Activated T-cell treated with anti-CD3 and anti-CD28 coated beads, Interleukin-2, amount 50 U/mL, for 72 hours (primary cell): ENCODE results near the gene BUD23. TPM values are rescaled to one million over a fixed set of nuclear protein-coding genes. Genes with fewer than 3 reads are reported as not detected.
"Not testable (repeated sequence)": the region's sequence is repeated elsewhere in the genome, so short reads cannot be mapped to it uniquely, and the experiment has no call there.

ENCODE experiments used
- ATAC-seq, 2 donors: fragments of 150-1000 bp; cut with Tn5 transposase; replicated peaks in 1 of 2; 2 replicates each; pipeline ENCODE4 v1.10.0; 2021; ENCODE audit warnings: moderate library complexity in 2 of 2, mild to moderate bottlenecking in 1 of 2
- DNase-seq, 2 donors: peaks; one replicate each; pipeline ENCODE4 v3.0.0; 2021 to 2022; ENCODE audit warnings: mixed read lengths in 1 of 2
- H3K27ac Mint-ChIP-seq: one replicate; pipeline ENCODE4 v1.8.0; 2022; ENCODE audit warnings: mild to moderate bottlenecking, moderate library complexity, mixed read lengths
- H3K27me3 Mint-ChIP-seq: one replicate; pipeline ENCODE4 v1.8.0; 2022; ENCODE audit warnings: low read depth, mixed read lengths
- H3K36me3 Mint-ChIP-seq, 2 donors: one replicate each; pipeline ENCODE4 v1.8.0; 2022; ENCODE audit warnings: mixed read lengths in 2 of 2, mild to moderate bottlenecking in 1 of 2; ENCODE audit not compliant: insufficient read depth in 2 of 2
- H3K4me1 Mint-ChIP-seq: one replicate; pipeline ENCODE4 v1.8.0; 2022; ENCODE audit warnings: low read depth, mixed read lengths
- H3K4me3 Mint-ChIP-seq, 2 donors: one replicate each; pipeline ENCODE4 v1.8.0; 2022; ENCODE audit warnings: mild to moderate bottlenecking in 2 of 2, mixed read lengths in 2 of 2, moderate library complexity in 2 of 2
- H3K9me3 Mint-ChIP-seq, 2 donors: one replicate each; pipeline ENCODE4 v1.8.0; 2022; ENCODE audit warnings: mixed read lengths in 2 of 2
- total RNA-seq, 2 donors: library from RNA; stranded (reverse); gene quantifications; one replicate each; pipeline ENCODE4 v1.2.3, GENCODE V29; 2022

BUD23 gene
- total RNA-seq, 2 donors from 2014 or later: 87.0 to 90.9 TPM

- ATAC-seq (no peak), DNase-seq (no peak)
- peaks cover 4% of the 10 kb centered on the region for H3K4me1 Mint-ChIP-seq
- H3K9me3 Mint-ChIP-seq: no peaks in the 10 kb centered on the region
- H3K27me3 Mint-ChIP-seq: peaks cover 23% of the 10 kb centered on the region
- no peaks in the 10 kb centered on the region for H3K36me3 Mint-ChIP-seq
- no peak overlapping the region for H3K27ac Mint-ChIP-seq
- H3K4me3 Mint-ChIP-seq: no peak overlapping the region
These were observed 11.4 kb upstream of the BUD23 start for GRCh38 chr7:73671857-73672445.

GRCh38 chr7:73674468-73675124, 8.8 kb upstream of the BUD23 start:
- no peaks in the 10 kb centered on the region for H3K9me3 Mint-ChIP-seq
- no peak overlapping the region for H3K27ac Mint-ChIP-seq
- H3K36me3 Mint-ChIP-seq: peaks cover 5 to 8% of the 10 kb centered on the region in 2 donors
- DNase-seq: no peak
- no peak for ATAC-seq
- H3K4me1 Mint-ChIP-seq: no peaks in the 10 kb centered on the region
- H3K4me3 Mint-ChIP-seq: no peak overlapping the region
- peaks cover 9% of the 10 kb centered on the region for H3K27me3 Mint-ChIP-seq

- not testable (repeated sequence) for H3K4me1 Mint-ChIP-seq, H3K27me3 Mint-ChIP-seq, H3K9me3 Mint-ChIP-seq, H3K27ac Mint-ChIP-seq, ATAC-seq, H3K4me3 Mint-ChIP-seq, DNase-seq
- H3K36me3 Mint-ChIP-seq: peaks cover 5 to 11% of the 10 kb centered on the region in 2 donors
These were observed 7.3 kb upstream of the BUD23 start for GRCh38 chr7:73676062-73676461.

GRCh38 chr7:73678862-73679261, 4.5 kb upstream of the BUD23 start:
- H3K27me3 Mint-ChIP-seq: no peaks in the 10 kb centered on the region
- no peaks in the 10 kb centered on the region for H3K9me3 Mint-ChIP-seq
- no peak overlapping the region for H3K4me3 Mint-ChIP-seq
- DNase-seq (no peak), ATAC-seq (no peak)
- no peak overlapping the region for H3K27ac Mint-ChIP-seq
- H3K4me1 Mint-ChIP-seq: peaks cover 23% of the 10 kb centered on the region
- H3K36me3 Mint-ChIP-seq: peaks cover 5 to 15% of the 10 kb centered on the region in 2 donors

- H3K9me3 Mint-ChIP-seq: no peaks in the 10 kb centered on the region
- peaks cover 5 to 15% of the 10 kb centered on the region in 2 donors for H3K36me3 Mint-ChIP-seq
- H3K27me3 Mint-ChIP-seq: no peaks in the 10 kb centered on the region
- no peak overlapping the region for H3K27ac Mint-ChIP-seq
- H3K4me1 Mint-ChIP-seq: peaks cover 26% of the 10 kb centered on the region
- no peak overlapping the region for H3K4me3 Mint-ChIP-seq
- DNase-seq (no peak), ATAC-seq (no peak)
These were observed 3.7 kb upstream of the BUD23 start for GRCh38 chr7:73679709-73680108.

GRCh38 chr7:73680501-73680900, 2.9 kb upstream of the BUD23 start:
- peak overlapping the region in 1 of 2 donors; percentile 99 for H3K4me3 Mint-ChIP-seq
- H3K9me3 Mint-ChIP-seq: no peaks in the 10 kb centered on the region
- no peak overlapping the region for H3K27ac Mint-ChIP-seq

GRCh38 chr7:73681031-73681430, 2.4 kb upstream of the BUD23 start:
- Mint-ChIP-seq H3K4me1 (peaks cover 26% of the 10 kb centered on the region), H3K36me3 (peaks cover 5 to 15% of the 10 kb centered on the region in 2 donors), H3K27ac (no peak overlapping the region), H3K27me3 (no peaks in the 10 kb centered on the region), H3K9me3 (no peaks in the 10 kb centered on the region), H3K4me3 (peak overlapping the region; percentile 98 to 99)
- no peak for DNase-seq
- no peak for ATAC-seq

More at GRCh38 chr7:73680501-73680900, 2.9 kb upstream of the BUD23 start:
- Mint-ChIP-seq H3K27me3 (no peaks in the 10 kb centered on the region), H3K4me1 (peaks cover 26% of the 10 kb centered on the region), H3K36me3 (peaks cover 5 to 15% of the 10 kb centered on the region in 2 donors)
- ATAC-seq (no peak), DNase-seq (no peak)

- no peaks in the 10 kb centered on the region for H3K27me3 Mint-ChIP-seq
- H3K9me3 Mint-ChIP-seq: no peaks in the 10 kb centered on the region
- peaks cover 26% of the 10 kb centered on the region for H3K4me1 Mint-ChIP-seq
- peaks cover 8 to 15% of the 10 kb centered on the region in 2 donors for H3K36me3 Mint-ChIP-seq
- ATAC-seq (no peak), DNase-seq (no peak)
- peak overlapping the region; percentile 98 to 99 for H3K4me3 Mint-ChIP-seq
- peak overlapping the region; percentile 88 for H3K27ac Mint-ChIP-seq
These were observed 697 bp upstream of the BUD23 start for GRCh38 chr7:73682745-73683055.

- H3K27me3 Mint-ChIP-seq: no peaks in the 10 kb centered on the region
- peak overlapping the region; percentile 98 to 99 for H3K4me3 Mint-ChIP-seq
- H3K9me3 Mint-ChIP-seq: no peaks in the 10 kb centered on the region
- H3K4me1 Mint-ChIP-seq: peaks cover 35% of the 10 kb centered on the region
- ATAC-seq: peak in 1 of 2 donors; percentile 2
- H3K27ac Mint-ChIP-seq: peak overlapping the region; percentile 98
- DNase-seq: no peak
- H3K36me3 Mint-ChIP-seq: peaks cover 3 to 14% of the 10 kb centered on the region in 2 donors
These were observed 644 bp downstream of the BUD23 start for GRCh38 chr7:73683788-73684693.

- DNase-seq (no peak), ATAC-seq (no peak)
- Mint-ChIP-seq H3K4me1 (peaks cover 45% of the 10 kb centered on the region), H3K4me3 (peak overlapping the region in 1 of 2 donors; percentile 59), H3K36me3 (peaks cover 7 to 20% of the 10 kb centered on the region in 2 donors), H3K27me3 (no peaks in the 10 kb centered on the region), H3K9me3 (no peaks in the 10 kb centered on the region), H3K27ac (no peak overlapping the region)
These were observed 1.9 kb downstream of the BUD23 start for GRCh38 chr7:73685311-73685710.

- Mint-ChIP-seq H3K36me3 (peaks cover 7 to 21% of the 10 kb centered on the region in 2 donors), H3K27ac (peak overlapping the region; percentile 9)
These were observed 4.9 kb downstream of the BUD23 start for GRCh38 chr7:73688288-73688687.

GRCh38 chr7:73690646-73691045, 7.2 kb downstream of the BUD23 start:
- no peak overlapping the region for H3K27ac Mint-ChIP-seq
- ATAC-seq: no peak
- H3K4me1 Mint-ChIP-seq: peaks cover 19% of the 10 kb centered on the region
- no peaks in the 10 kb centered on the region for H3K27me3 Mint-ChIP-seq
- no peak overlapping the region for H3K4me3 Mint-ChIP-seq
- H3K9me3 Mint-ChIP-seq: no peaks in the 10 kb centered on the region
- H3K36me3 Mint-ChIP-seq: peaks cover 11 to 25% of the 10 kb centered on the region in 2 donors
- no peak for DNase-seq

More at GRCh38 chr7:73688288-73688687, 4.9 kb downstream of the BUD23 start:
- no peak for DNase-seq
- Mint-ChIP-seq H3K27me3 (no peaks in the 10 kb centered on the region), H3K4me1 (peaks cover 24% of the 10 kb centered on the region), H3K9me3 (no peaks in the 10 kb centered on the region), H3K4me3 (no peak overlapping the region)
- no peak for ATAC-seq

GRCh38 chr7:73696372-73696771, 13.0 kb downstream of the BUD23 start:
- DNase-seq (no peak), ATAC-seq (no peak)
- Mint-ChIP-seq H3K36me3 (peaks cover 4 to 14% of the 10 kb centered on the region in 2 donors), H3K9me3 (no peaks in the 10 kb centered on the region), H3K4me3 (no peak overlapping the region), H3K4me1 (no peaks in the 10 kb centered on the region), H3K27me3 (no peaks in the 10 kb centered on the region), H3K27ac (no peak overlapping the region)
